ENCODE results near the gene LAMB4.

- TF ChIP-seq GATA2 (IDR thresholded peaks at IDR 0.05; ENCODE audit: low read depth, low read length) (no peak), GATA3 (IDR thresholded peaks at IDR 0.05; ENCODE audit: low read depth, low read length) (no peak)
Measured at GRCh38 chr7:108078691-108079090, 51.5 kb downstream of the LAMB4 start.

Data from SH-SY5Y (cell line).